GM23338 (cell line): ENCODE results near the gene EGFL8.

ENCODE experiments used
- CREB1 ChIP-seq: fragments of 250-450 bp; sonication (Bioruptor Pico); IDR thresholded peaks from 2 replicates; pipeline ENCODE4 v1.5.0; 2020; ENCODE audit warnings: low read depth, mild to moderate bottlenecking, moderate library complexity
- CTCF ChIP-seq, 2 experiments: fragments of 200-600 bp in 1 of 2; sonication (generic) in 1 of 2; conservative IDR thresholded peaks; 2 replicates each; pipeline versions ENCODE4 v1.5.1 to v1.6.1; 2016 to 2017; ENCODE audit warnings: antibody characterized with exemption in 2 of 2, low read depth in 2 of 2, mild to moderate bottlenecking in 2 of 2, moderate library complexity in 1 of 2
- JUNB ChIP-seq: IDR thresholded peaks from one replicate; pipeline ENCODE4 v1.6.1; 2016; ENCODE audit warnings: antibody characterized with exemption; ENCODE audit not compliant: unreplicated experiment
- POLR2AphosphoS5 ChIP-seq: IDR thresholded peaks from 2 replicates; pipeline ENCODE4 v1.6.1; 2016; ENCODE audit warnings: antibody characterized with exemption, low read depth
- REST ChIP-seq: IDR thresholded peaks from one replicate; pipeline ENCODE4 v1.6.1; 2018; ENCODE audit warnings: antibody characterized with exemption; ENCODE audit not compliant: unreplicated experiment

GRCh38 chr6:32195902-32196681 lies 31.7 kb downstream of the EGFL8 start:
- TF ChIP-seq CTCF (conservative IDR thresholded peaks at IDR 0.05; ENCODE audit: low read depth in 2 of 2) = no peak
- TF ChIP-seq CREB1 (CRISPR knock-in tag) = peak; percentile 98
- TF ChIP-seq POLR2AphosphoS5 = peak; percentile 53
- no peak for TF ChIP-seq REST
- no peak for TF ChIP-seq JUNB
